Trophoblast cell (in vitro differentiated cells and primary cell): ENCODE measurements around the gene RBM33.

Source experiments
- DNase-seq, 2 donors: peaks; one replicate each; pipeline ENCODE4 v3.0.0-alpha.2; 2016
- H2AFZ ChIP-seq: 2 replicates; pipeline ENCODE4 v1.6.1; 2013; ENCODE audit warnings: low read length, moderate library complexity, mild to moderate bottlenecking; ENCODE audit not compliant: insufficient read depth, poor library complexity
- H2AK5ac ChIP-seq: 2 replicates; pipeline ENCODE4 v1.6.1; 2013; ENCODE audit warnings: mild to moderate bottlenecking, low read length
- H2BK120ac ChIP-seq: 2 replicates; pipeline ENCODE4 v1.6.1; 2013; ENCODE audit warnings: low read length, mild to moderate bottlenecking, moderate library complexity; ENCODE audit not compliant: insufficient read depth, poor library complexity
- H2BK12ac ChIP-seq: 2 replicates; pipeline ENCODE4 v1.6.1; 2013; ENCODE audit warnings: mild to moderate bottlenecking, low read length, moderate library complexity
- H2BK5ac ChIP-seq: 2 replicates; pipeline ENCODE4 v1.6.1; 2013; ENCODE audit warnings: low read length, low read depth, moderate library complexity, mild to moderate bottlenecking; ENCODE audit not compliant: poor library complexity
- H3K14ac ChIP-seq: 2 replicates; pipeline ENCODE4 v1.6.1; 2013; ENCODE audit warnings: mild to moderate bottlenecking, low read length
- H3K18ac ChIP-seq: 2 replicates; pipeline ENCODE4 v1.6.1; 2013; ENCODE audit warnings: mild to moderate bottlenecking, low read length
- H3K23ac ChIP-seq: 2 replicates; pipeline ENCODE4 v1.6.1; 2013; ENCODE audit warnings: low read length
- H3K27ac ChIP-seq: 2 replicates; pipeline ENCODE4 v1.5.1; 2013; ENCODE audit warnings: low read depth, mild to moderate bottlenecking, inconsistent platforms, low read length, moderate library complexity
- H3K27me3 ChIP-seq: 2 replicates; pipeline ENCODE4 v1.6.1; 2013; ENCODE audit warnings: inconsistent platforms, mild to moderate bottlenecking, low read length, moderate library complexity; ENCODE audit not compliant: insufficient read depth
- H3K36me3 ChIP-seq, 2 experiments: 1 replicate in 1 of 2; 2 replicates in 1 of 2; pipeline ENCODE4 v1.6.1; 2013; ENCODE audit warnings: low read length in 2 of 2, mild to moderate bottlenecking in 2 of 2, moderate library complexity in 1 of 2; ENCODE audit not compliant: insufficient read depth in 2 of 2, control insufficient read depth in 1 of 2
- H3K4ac ChIP-seq: 2 replicates; pipeline ENCODE4 v1.6.1; 2013; ENCODE audit warnings: low read depth, mild to moderate bottlenecking, low read length, moderate library complexity
- H3K4me1 ChIP-seq, 2 experiments: 1 replicate in 1 of 2; 2 replicates in 1 of 2; pipeline ENCODE4 v1.6.1; 2013; ENCODE audit warnings: low read length in 2 of 2, mild to moderate bottlenecking in 2 of 2, moderate library complexity in 1 of 2; ENCODE audit not compliant: insufficient read depth in 2 of 2, control insufficient read depth in 1 of 2
- H3K4me2 ChIP-seq: 2 replicates; pipeline ENCODE4 v1.6.1; 2013; ENCODE audit warnings: inconsistent platforms, mild to moderate bottlenecking, low read length, moderate library complexity
- H3K4me3 ChIP-seq: 2 replicates; pipeline ENCODE4 v1.5.1; 2013; ENCODE audit warnings: mild to moderate bottlenecking, low read depth, low read length, inconsistent platforms
- H3K79me1 ChIP-seq: one replicate; pipeline ENCODE4 v1.6.1; 2013; ENCODE audit warnings: low read length
- H3K79me2 ChIP-seq: 2 replicates; pipeline ENCODE4 v1.6.1; 2013; ENCODE audit warnings: low read length, mild to moderate bottlenecking; ENCODE audit not compliant: control insufficient read depth, insufficient read depth, poor library complexity
- H3K9ac ChIP-seq: 2 replicates; pipeline ENCODE4 v1.6.1; 2013; ENCODE audit warnings: mild to moderate bottlenecking, low read length
- H3K9me3 ChIP-seq: 2 replicates; pipeline ENCODE4 v1.6.1; 2013; ENCODE audit warnings: low read depth, mild to moderate bottlenecking, control low read depth, inconsistent platforms, low read length; ENCODE audit not compliant: insufficient read depth
- H4K12ac ChIP-seq: 2 replicates; pipeline ENCODE4 v1.6.1; 2013; ENCODE audit warnings: low read depth, mild to moderate bottlenecking, low read length, moderate library complexity
- H4K8ac ChIP-seq: 2 replicates; pipeline ENCODE4 v1.6.1; 2013; ENCODE audit warnings: low read depth, mild to moderate bottlenecking, low read length, moderate library complexity
- H4K91ac ChIP-seq: one replicate; pipeline ENCODE4 v1.6.1; 2013; ENCODE audit warnings: low read depth, mild to moderate bottlenecking, low read length, moderate library complexity
- WGBS: extraction: QIAGEN DNeasy Blood & Tissue Kit; methylation state at CpG from one replicate; pipeline ENCODE4 v1.1.7; 2013; ENCODE audit warnings: missing lambda C conversion rate; ENCODE audit not compliant: insufficient read length, insufficient coverage; ENCODE audit errors: extremely low coverage; 5-methylcytosine and 5-hydroxymethylcytosine counted together

The RBM33 gene

GRCh38 chr7:155699180-155699579 is 54.7 kb downstream of the RBM33 start:
- Histone ChIP-seq H2AK5ac (no peak overlapping the region), H3K4ac (peak overlapping the region; percentile 41), H4K8ac (no peak overlapping the region), H3K23ac (no peak overlapping the region), H2AFZ (no peak overlapping the region), H3K4me1 (no peaks in the 10 kb centered on the region), H3K4me3 (no peak overlapping the region), H3K14ac (no peak overlapping the region), H4K12ac (no peak overlapping the region), H3K27ac (no peak overlapping the region), H3K79me1 (no peaks in the 10 kb centered on the region), H3K9ac (no peak overlapping the region), H2BK12ac (no peak overlapping the region), H4K91ac (no peak overlapping the region), H3K18ac (no peak overlapping the region), H2BK120ac (no peak overlapping the region), H2BK5ac (no peak overlapping the region), H3K9me3 (no peaks in the 10 kb centered on the region), H3K36me3 (peaks cover 11 to 14% of the 10 kb centered on the region in 2 experiments), H3K27me3 (no peaks in the 10 kb centered on the region), H3K79me2 (no peaks in the 10 kb centered on the region), H3K4me2 (no peak overlapping the region)
- DNase-seq: no peak
- no CpG with 5 or more reads among the region's 7 CpGs for WGBS

DNA sequence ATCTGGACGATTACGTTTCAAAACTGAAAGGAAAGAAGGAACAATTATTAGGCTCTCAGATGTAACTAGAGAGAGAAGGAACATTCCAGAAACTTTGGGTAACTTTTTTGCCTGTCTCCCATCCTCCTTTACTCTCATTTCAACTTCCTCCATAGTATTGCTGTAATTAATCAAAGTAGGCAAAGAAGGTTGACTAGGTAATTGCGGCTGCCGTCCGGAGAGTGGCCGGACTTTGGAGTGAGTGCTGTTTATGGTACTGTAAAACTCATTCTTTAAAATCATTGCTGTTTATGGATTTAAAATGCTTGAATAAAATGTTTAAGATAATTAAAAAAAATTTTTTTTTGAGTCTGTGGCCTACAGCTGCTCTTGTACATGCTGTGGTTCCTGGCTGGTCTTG is 56.4 kb downstream of the RBM33 start:
- H4K8ac ChIP-seq: no peak overlapping the region
- no peak overlapping the region for H3K4me2 ChIP-seq
- no peak overlapping the region for H4K12ac ChIP-seq
- no peak overlapping the region for H2BK12ac ChIP-seq
- peaks cover 11 to 17% of the 10 kb centered on the region in 2 experiments for H3K36me3 ChIP-seq
- WGBS: no CpG with 5 or more reads among the region's 6 CpGs
- H3K4me3 ChIP-seq: no peak overlapping the region
- H3K79me1 ChIP-seq: no peaks in the 10 kb centered on the region
- H2BK5ac ChIP-seq: no peak overlapping the region
- H4K91ac ChIP-seq: no peak overlapping the region
- no peak overlapping the region for H3K4ac ChIP-seq
- no peaks in the 10 kb centered on the region for H3K27me3 ChIP-seq
- H3K4me1 ChIP-seq: no peaks in the 10 kb centered on the region
- no peak overlapping the region for H2BK120ac ChIP-seq
- H3K79me2 ChIP-seq: no peaks in the 10 kb centered on the region
- H2AFZ ChIP-seq: no peak overlapping the region
- no peak for DNase-seq
- no peak overlapping the region for H3K9ac ChIP-seq
- no peak overlapping the region for H3K23ac ChIP-seq
- H3K18ac ChIP-seq: no peak overlapping the region
- no peak overlapping the region for H2AK5ac ChIP-seq
- H3K14ac ChIP-seq: no peak overlapping the region
- no peaks in the 10 kb centered on the region for H3K9me3 ChIP-seq
- H3K27ac ChIP-seq: no peak overlapping the region

DNA sequence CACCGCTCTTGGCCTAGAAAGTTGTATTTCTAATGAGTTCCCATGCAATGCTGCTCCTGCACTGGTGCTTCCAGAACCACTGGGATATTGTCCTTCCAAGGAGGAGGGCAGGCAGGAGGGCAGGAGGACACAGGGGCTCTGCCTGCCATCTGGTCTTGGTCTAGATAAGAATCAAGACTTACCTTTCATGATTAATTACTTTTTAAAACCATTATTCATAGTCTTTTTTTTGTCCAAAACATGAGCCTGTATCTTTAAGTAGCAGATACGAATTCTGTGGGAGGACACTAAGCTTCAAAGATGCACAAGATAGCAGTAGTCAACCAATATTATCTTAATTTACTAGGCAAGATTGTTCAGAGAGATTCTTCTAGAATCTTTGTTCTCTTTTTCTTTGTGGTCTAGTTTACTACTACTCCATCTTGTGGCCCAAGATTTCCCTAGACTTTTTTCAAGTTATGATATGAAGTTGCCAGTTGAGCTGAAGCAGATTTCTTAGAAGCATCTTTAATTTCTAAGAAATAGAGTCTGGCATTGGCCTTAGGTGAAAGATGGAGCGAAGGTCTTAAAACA is 57.6 kb downstream of the RBM33 start:
- H2BK5ac ChIP-seq: no peak overlapping the region
- no peaks in the 10 kb centered on the region for H3K4me1 ChIP-seq
- H3K36me3 ChIP-seq: peaks cover 17 to 20% of the 10 kb centered on the region in 2 experiments
- H3K18ac ChIP-seq: no peak overlapping the region
- H4K12ac ChIP-seq: no peak overlapping the region
- H3K4me2 ChIP-seq: no peak overlapping the region
- H3K4ac ChIP-seq: no peak overlapping the region
- no peak for DNase-seq
- no peak overlapping the region for H2AK5ac ChIP-seq
- H2AFZ ChIP-seq: no peak overlapping the region
- no peaks in the 10 kb centered on the region for H3K79me2 ChIP-seq
- no peaks in the 10 kb centered on the region for H3K79me1 ChIP-seq
- H4K91ac ChIP-seq: no peak overlapping the region
- H3K27ac ChIP-seq: no peak overlapping the region
- no peak overlapping the region for H3K4me3 ChIP-seq
- H3K9ac ChIP-seq: no peak overlapping the region
- H2BK120ac ChIP-seq: no peak overlapping the region
- no peaks in the 10 kb centered on the region for H3K9me3 ChIP-seq
- H3K14ac ChIP-seq: no peak overlapping the region
- no peaks in the 10 kb centered on the region for H3K27me3 ChIP-seq
- WGBS: no CpG with 5 or more reads among the region's 3 CpGs
- no peak overlapping the region for H4K8ac ChIP-seq
- H3K23ac ChIP-seq: no peak overlapping the region
- H2BK12ac ChIP-seq: no peak overlapping the region

- no CpG with 5 or more reads among the region's 1 CpG for WGBS
- Histone ChIP-seq H3K23ac (no peak overlapping the region), H3K4ac (no peak overlapping the region), H3K18ac (no peak overlapping the region), H2BK120ac (no peak overlapping the region), H3K4me1 (no peaks in the 10 kb centered on the region), H3K4me3 (no peak overlapping the region), H3K14ac (no peak overlapping the region), H3K9me3 (no peaks in the 10 kb centered on the region), H2AK5ac (no peak overlapping the region), H2BK5ac (no peak overlapping the region), H3K27ac (no peak overlapping the region), H4K91ac (no peak overlapping the region), H3K4me2 (no peak overlapping the region), H2BK12ac (no peak overlapping the region), H3K79me1 (no peaks in the 10 kb centered on the region), H3K9ac (no peak overlapping the region), H3K79me2 (no peaks in the 10 kb centered on the region), H4K8ac (no peak overlapping the region), H2AFZ (no peak overlapping the region), H3K27me3 (no peaks in the 10 kb centered on the region), H3K36me3 (peaks cover 17 to 20% of the 10 kb centered on the region in 2 experiments), H4K12ac (no peak overlapping the region)
- DNase-seq: no peak
Observed at GRCh38 chr7:155702616-155703015, 58.2 kb downstream of the RBM33 start.
